ENCODE measurements around the gene MAS1L.

Gene MAS1L

DNA sequence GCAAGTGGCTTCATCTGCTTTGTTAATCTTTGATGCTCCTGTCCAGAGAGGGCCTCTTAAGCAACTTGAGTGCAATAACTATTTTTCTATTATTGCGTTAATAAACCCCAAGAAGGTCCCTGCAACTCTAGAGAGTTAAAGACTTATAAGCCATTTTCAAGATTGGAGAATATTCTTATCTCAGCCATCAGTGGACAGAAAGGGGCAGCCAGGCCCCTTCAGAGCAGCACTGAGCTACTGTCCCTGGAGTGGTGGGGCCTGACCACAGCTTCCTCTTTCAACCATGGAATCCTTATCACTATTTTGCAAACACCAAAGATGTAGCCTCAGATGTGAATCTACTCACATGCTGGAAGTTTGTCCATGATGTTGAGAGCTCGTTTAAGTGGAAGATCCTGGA is 2.8 kb upstream of the MAS1L start:
- TF ChIP-seq, protein P1, sequence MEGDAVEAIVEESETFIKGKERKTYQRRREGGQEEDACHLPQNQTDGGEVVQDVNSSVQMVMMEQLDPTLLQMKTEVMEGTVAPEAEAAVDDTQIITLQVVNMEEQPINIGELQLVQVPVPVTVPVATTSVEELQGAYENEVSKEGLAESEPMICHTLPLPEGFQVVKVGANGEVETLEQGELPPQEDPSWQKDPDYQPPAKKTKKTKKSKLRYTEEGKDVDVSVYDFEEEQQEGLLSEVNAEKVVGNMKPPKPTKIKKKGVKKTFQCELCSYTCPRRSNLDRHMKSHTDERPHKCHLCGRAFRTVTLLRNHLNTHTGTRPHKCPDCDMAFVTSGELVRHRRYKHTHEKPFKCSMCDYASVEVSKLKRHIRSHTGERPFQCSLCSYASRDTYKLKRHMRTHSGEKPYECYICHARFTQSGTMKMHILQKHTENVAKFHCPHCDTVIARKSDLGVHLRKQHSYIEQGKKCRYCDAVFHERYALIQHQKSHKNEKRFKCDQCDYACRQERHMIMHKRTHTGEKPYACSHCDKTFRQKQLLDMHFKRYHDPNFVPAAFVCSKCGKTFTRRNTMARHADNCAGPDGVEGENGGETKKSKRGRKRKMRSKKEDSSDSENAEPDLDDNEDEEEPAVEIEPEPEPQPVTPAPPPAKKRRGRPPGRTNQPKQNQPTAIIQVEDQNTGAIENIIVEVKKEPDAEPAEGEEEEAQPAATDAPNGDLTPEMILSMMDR (IDR thresholded peaks at IDR 0.05) = no peak

DNA sequence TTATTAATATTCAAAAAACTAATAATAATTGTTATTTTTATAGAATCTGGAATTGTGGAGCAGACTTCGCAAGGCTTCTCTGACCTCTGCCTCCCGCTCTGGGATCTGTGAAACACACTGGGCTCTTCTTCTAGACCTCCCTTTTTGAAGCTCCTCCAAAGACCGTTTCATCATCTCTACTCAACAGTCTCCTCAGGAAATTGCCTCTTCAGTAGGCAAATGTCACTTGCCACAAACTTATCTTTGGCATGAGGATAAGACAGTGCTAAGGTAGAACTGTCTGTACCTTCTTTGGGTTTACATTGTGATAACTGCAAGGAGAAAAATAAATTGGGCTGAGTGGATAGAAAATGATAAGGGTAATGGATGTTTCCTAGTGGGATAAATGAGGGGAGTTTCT is 2.3 kb upstream of the MAS1L start:
- TF ChIP-seq, protein P1 (IDR thresholded peaks at IDR 0.05) = no peak

DNA sequence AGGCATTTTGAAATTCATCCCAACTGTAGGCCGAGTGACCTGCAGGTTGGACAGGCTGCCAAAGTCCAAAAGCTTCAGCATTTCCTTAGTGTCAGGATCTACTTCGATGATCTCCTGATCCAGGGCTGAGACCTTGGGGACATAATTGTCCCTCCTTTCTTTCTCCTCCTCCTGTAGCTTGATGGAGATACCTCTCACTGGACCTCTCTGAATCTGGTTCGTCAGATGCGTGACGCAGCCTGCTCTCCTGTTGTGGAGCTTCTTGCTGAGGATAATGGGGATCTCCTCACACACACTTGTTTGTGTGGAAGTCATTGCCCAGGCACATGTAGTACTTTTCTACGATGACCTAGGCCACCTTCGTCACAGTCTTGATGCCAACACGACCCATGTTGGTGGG is 1.5 kb upstream of the MAS1L start:
- TF ChIP-seq, protein P1 (IDR thresholded peaks at IDR 0.05) = no peak

DNA sequence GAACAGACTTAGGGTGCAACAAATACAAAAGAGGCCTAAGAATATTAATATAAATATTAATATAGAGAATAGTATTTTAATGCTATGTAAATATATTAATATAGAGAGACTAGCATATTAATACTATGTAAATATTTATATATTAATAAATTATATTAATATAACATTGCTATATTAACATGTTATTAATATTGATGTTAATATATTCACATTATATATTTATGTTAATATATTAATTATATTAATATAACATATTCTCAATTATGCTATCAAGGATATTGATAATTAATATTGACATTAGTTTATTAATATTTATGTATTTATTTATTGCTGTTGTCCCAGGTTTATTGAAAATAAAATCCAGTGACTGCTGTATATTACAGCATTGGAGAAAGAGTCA is 1.1 kb upstream of the MAS1L start:
- TF ChIP-seq, protein P1 (IDR thresholded peaks at IDR 0.05) = no peak

DNA sequence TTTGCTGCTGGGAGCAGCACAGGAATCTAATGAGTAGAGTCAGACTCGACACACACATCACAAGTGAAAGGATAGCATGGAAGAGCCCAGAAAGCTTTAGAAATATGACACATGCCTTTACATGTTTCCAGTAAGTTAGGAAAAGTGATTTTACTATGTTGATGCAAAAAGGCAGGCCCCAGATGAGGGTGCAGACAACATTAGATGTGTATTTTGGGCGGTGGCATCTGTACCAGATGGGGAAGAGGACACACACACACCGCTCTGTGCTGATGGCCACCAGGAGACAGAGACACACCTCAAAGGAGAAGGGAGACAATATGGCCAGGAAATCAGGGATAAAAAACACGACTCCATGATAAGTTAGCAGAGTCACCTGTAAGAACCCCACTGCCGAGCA is 625 bp downstream of the MAS1L start:
- TF ChIP-seq, protein P1 (IDR thresholded peaks at IDR 0.05) = no peak

DNA sequence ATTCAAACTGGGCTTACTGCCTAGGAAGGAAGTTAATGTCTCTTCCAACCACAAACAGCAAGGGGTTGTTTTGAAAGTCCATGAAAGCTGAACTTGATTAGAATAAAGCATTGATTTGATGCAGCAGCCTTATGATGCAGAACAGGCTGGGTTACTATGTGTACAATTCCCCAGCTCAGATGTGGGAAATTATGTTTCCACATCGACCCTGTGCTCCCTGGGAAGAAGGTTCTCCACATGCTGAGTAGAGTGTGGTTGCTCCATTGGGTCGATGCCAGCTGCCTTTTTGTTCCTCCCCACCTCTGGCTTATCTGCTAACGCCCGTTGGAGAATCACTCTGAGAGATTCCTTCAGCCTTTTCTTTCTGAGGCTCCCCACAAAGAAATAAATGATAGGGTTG is 1.2 kb downstream of the MAS1L start:
- TF ChIP-seq, protein P1 (IDR thresholded peaks at IDR 0.05) = no peak

DNA sequence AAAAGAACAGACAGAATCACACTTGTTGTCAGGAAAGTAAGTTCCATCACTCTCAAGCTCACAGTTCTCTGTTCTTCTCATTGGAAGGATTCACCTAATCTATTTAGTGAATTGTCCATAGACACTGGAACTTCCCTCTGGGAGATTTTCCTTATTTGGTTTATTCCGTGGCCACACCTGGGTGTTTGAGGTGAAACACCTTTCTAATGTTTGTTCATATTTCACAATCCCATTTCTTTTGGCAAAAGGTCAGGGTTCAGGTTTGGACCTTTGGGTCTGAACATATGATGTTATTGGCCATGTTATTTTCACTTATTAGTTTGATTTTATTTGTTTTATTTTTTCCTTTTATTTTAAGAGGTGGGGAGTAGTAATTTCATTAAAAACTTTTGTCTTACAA is 4.0 kb downstream of the MAS1L start:
- TF ChIP-seq, protein P1 (IDR thresholded peaks at IDR 0.05) = no peak

DNA sequence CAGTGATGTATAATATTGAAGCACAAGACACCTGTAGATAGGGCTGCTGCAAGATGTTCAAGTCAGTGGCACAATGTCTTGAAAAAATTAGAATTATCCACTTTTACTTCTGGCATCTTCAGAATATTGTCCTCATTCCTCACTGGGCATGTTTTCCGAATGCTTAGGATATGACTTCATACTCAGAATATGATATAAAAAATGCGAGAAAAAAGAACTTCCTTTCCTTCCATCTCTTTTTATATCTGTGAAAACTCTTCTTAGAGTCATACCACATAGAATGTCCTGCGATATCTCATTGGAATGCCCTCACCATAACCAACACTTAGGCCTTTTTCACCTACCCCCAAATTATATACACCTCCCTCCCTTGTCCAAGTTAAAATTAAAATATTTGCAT is 4.6 kb downstream of the MAS1L start:
- TF ChIP-seq, protein P1 (IDR thresholded peaks at IDR 0.05) = no peak
